ENCODE results near the gene GASK1A.
A peak's percentile ranks its signal among the peaks of the same experiment; 100 is the strongest.

The GASK1A gene

DNA sequence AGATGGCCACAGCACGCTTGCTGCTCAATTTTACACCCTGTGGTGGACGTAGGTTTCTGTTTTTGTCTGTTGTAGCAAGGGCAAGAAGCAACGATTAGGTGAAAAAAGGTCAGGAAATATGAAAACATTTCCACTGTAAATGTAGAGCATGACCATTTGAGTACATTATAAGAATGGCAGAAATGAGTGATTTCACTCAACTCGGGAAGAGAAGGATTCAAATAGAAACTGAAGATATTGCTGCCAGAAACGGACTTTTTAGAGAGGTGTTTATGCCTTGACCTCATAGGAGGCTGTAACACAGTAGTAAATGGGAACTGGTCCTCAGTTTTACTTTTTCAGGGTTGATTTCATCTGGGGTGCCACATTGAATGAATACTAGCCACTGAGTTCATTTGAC lies 33.1 kb upstream of the GASK1A start:
- no peak for TF ChIP-seq ZNF555 (tag by site-specific recombination; conservative IDR thresholded peaks at IDR 0.05)
- no peak for TF ChIP-seq ZNF274 (IDR thresholded peaks at IDR 0.05; ENCODE audit: low read length)
- TF ChIP-seq ZNF274 (tag by site-specific recombination; IDR thresholded peaks at IDR 0.05; ENCODE audit: borderline replicate concordance): no peak
- TF ChIP-seq SP7 (tag by site-specific recombination; IDR thresholded peaks at IDR 0.05): no peak
- TF ChIP-seq, protein P1, sequence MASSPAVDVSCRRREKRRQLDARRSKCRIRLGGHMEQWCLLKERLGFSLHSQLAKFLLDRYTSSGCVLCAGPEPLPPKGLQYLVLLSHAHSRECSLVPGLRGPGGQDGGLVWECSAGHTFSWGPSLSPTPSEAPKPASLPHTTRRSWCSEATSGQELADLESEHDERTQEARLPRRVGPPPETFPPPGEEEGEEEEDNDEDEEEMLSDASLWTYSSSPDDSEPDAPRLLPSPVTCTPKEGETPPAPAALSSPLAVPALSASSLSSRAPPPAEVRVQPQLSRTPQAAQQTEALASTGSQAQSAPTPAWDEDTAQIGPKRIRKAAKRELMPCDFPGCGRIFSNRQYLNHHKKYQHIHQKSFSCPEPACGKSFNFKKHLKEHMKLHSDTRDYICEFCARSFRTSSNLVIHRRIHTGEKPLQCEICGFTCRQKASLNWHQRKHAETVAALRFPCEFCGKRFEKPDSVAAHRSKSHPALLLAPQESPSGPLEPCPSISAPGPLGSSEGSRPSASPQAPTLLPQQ (tag by site-specific recombination; IDR thresholded peaks at IDR 0.05): no peak
- no peak for TF ChIP-seq YY1 (tag by site-specific recombination; IDR thresholded peaks at IDR 0.05)
- no peak overlapping the region for H3K4me3 ChIP-seq (ENCODE audit: low read depth, low read length)
- CTCF ChIA-PET: interaction anchor here (1.6 kb wide), 1 partner anchor 16 kb away, joined by 8 read pairs; no protein-coding TSS in a partner anchor
- no peaks in the 10 kb centered on the region for H3K9me3 ChIP-seq (ENCODE audit: control insufficient read depth, insufficient read depth, low read depth, low read length)
- no peaks in the 10 kb centered on the region for H3K4me1 ChIP-seq (ENCODE audit: control insufficient read depth, insufficient read depth, low read length)
- H3K36me3 ChIP-seq (ENCODE audit: control insufficient read depth in 2 of 2, insufficient read depth in 1 of 2, low read length in 2 of 2): no peaks in the 10 kb centered on the region
- H3K27ac ChIP-seq (ENCODE audit: extremely low read depth, low read depth, low read length): no peak overlapping the region
- POLR2A ChIA-PET: no interaction called here

DNA sequence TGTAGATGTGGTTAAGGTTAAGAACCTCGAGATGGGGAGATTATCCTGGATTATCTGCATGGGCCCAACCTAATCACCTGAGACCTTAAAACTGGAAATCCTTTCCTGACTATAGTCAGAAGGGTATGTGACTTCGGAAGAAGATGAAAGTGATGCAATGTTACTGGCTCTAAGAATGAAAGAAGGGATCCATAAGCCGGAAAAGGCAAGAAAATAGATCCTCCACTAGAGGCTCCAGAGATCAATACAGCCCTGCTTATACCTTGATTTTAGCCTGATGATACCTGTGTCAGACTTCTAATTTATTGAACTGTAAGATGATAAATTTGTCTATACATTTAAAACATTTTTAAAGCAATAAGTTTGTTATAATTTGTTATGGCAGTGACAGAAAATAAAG lies 21.5 kb upstream of the GASK1A start:
- no peaks in the 10 kb centered on the region for H3K4me1 ChIP-seq (ENCODE audit: control insufficient read depth, insufficient read depth, low read length)
- no peaks in the 10 kb centered on the region for H3K9me3 ChIP-seq (ENCODE audit: control insufficient read depth, insufficient read depth, low read depth, low read length)
- TF ChIP-seq ZNF76 (tag by site-specific recombination; IDR thresholded peaks at IDR 0.05; ENCODE audit: borderline replicate concordance, low read depth) (no peak), ZFHX2 (tag by site-specific recombination; conservative IDR thresholded peaks at IDR 0.05) (no peak), KLF1 (tag by site-specific recombination; IDR thresholded peaks at IDR 0.05) (no peak), ZNF157 (tag by site-specific recombination; IDR thresholded peaks at IDR 0.05) (no peak), ZNF473 (tag by site-specific recombination; IDR thresholded peaks at IDR 0.05) (no peak), ZNF658 (tag by site-specific recombination; IDR thresholded peaks at IDR 0.05) (no peak)
- TF ChIP-seq, protein P2, sequence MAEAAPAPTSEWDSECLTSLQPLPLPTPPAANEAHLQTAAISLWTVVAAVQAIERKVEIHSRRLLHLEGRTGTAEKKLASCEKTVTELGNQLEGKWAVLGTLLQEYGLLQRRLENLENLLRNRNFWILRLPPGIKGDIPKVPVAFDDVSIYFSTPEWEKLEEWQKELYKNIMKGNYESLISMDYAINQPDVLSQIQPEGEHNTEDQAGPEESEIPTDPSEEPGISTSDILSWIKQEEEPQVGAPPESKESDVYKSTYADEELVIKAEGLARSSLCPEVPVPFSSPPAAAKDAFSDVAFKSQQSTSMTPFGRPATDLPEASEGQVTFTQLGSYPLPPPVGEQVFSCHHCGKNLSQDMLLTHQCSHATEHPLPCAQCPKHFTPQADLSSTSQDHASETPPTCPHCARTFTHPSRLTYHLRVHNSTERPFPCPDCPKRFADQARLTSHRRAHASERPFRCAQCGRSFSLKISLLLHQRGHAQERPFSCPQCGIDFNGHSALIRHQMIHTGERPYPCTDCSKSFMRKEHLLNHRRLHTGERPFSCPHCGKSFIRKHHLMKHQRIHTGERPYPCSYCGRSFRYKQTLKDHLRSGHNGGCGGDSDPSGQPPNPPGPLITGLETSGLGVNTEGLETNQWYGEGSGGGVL (tag by site-specific recombination; IDR thresholded peaks at IDR 0.05): no peak
- TF ChIP-seq, protein P3, sequence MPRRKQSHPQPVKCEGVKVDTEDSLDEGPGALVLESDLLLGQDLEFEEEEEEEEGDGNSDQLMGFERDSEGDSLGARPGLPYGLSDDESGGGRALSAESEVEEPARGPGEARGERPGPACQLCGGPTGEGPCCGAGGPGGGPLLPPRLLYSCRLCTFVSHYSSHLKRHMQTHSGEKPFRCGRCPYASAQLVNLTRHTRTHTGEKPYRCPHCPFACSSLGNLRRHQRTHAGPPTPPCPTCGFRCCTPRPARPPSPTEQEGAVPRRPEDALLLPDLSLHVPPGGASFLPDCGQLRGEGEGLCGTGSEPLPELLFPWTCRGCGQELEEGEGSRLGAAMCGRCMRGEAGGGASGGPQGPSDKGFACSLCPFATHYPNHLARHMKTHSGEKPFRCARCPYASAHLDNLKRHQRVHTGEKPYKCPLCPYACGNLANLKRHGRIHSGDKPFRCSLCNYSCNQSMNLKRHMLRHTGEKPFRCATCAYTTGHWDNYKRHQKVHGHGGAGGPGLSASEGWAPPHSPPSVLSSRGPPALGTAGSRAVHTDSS (tag by site-specific recombination; IDR thresholded peaks at IDR 0.05): no peak
- ChIA-PET CTCF (no interaction called here), POLR2A (no interaction called here)
- H3K36me3 ChIP-seq (ENCODE audit: control insufficient read depth in 2 of 2, insufficient read depth in 1 of 2, low read length in 2 of 2): no peaks in the 10 kb centered on the region
- H3K4me3 ChIP-seq (ENCODE audit: low read depth, low read length): no peak overlapping the region
- no peak overlapping the region for H3K27ac ChIP-seq (ENCODE audit: extremely low read depth, low read depth, low read length)

DNA sequence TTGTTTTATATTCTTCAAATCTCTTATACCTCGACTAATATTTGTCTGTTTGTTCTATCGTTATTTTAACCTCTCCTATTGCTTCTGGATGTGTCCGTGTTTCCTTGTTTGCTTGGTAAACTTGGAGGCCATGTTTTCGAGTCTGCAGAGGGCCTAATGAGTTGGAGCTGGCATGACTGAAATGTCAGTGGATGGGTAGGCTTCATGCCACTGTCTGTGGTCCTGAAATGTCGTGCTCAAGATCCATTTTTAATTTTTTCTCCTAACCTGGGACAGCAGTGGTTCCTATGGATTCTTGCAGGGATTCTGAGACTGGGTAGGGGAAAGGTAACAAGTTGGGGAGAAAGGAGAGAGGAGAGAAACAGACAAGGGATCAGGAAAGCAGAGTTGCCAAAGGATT lies 18.8 kb upstream of the GASK1A start:
- POLR2A ChIA-PET: no interaction called here

More for the DNA sequence above, 18.8 kb upstream of the GASK1A start:
- TF ChIP-seq ZNF843 (tag by site-specific recombination; IDR thresholded peaks at IDR 0.05): no peak
- TF ChIP-seq, protein P4, sequence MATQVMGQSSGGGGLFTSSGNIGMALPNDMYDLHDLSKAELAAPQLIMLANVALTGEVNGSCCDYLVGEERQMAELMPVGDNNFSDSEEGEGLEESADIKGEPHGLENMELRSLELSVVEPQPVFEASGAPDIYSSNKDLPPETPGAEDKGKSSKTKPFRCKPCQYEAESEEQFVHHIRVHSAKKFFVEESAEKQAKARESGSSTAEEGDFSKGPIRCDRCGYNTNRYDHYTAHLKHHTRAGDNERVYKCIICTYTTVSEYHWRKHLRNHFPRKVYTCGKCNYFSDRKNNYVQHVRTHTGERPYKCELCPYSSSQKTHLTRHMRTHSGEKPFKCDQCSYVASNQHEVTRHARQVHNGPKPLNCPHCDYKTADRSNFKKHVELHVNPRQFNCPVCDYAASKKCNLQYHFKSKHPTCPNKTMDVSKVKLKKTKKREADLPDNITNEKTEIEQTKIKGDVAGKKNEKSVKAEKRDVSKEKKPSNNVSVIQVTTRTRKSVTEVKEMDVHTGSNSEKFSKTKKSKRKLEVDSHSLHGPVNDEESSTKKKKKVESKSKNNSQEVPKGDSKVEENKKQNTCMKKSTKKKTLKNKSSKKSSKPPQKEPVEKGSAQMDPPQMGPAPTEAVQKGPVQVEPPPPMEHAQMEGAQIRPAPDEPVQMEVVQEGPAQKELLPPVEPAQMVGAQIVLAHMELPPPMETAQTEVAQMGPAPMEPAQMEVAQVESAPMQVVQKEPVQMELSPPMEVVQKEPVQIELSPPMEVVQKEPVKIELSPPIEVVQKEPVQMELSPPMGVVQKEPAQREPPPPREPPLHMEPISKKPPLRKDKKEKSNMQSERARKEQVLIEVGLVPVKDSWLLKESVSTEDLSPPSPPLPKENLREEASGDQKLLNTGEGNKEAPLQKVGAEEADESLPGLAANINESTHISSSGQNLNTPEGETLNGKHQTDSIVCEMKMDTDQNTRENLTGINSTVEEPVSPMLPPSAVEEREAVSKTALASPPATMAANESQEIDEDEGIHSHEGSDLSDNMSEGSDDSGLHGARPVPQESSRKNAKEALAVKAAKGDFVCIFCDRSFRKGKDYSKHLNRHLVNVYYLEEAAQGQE (tag by site-specific recombination; IDR thresholded peaks at IDR 0.05): peak; percentile 90
- no peaks in the 10 kb centered on the region for H3K4me1 ChIP-seq (ENCODE audit: control insufficient read depth, insufficient read depth, low read length)
- H3K27ac ChIP-seq (ENCODE audit: extremely low read depth, low read depth, low read length): no peak overlapping the region
- CTCF ChIA-PET: interaction anchor here (0.8 to 3.9 kb wide), 8 partner anchors 10 to 543 kb away, joined by 3 to 74 read pairs (median 6); partner anchors contain the start of gene GASK1A
- no peaks in the 10 kb centered on the region for H3K9me3 ChIP-seq (ENCODE audit: control insufficient read depth, insufficient read depth, low read depth, low read length)
- no peaks in the 10 kb centered on the region for H3K36me3 ChIP-seq (ENCODE audit: control insufficient read depth in 2 of 2, insufficient read depth in 1 of 2, low read length in 2 of 2)
- no peak overlapping the region for H3K4me3 ChIP-seq (ENCODE audit: low read depth, low read length)
